ENCODE data around the gene KRTCAP2.
"Not testable (repeated sequence)": the region's sequence is repeated elsewhere in the genome, so short reads cannot be mapped to it uniquely, and the experiment has no call there.

KRTCAP2 gene

DNA sequence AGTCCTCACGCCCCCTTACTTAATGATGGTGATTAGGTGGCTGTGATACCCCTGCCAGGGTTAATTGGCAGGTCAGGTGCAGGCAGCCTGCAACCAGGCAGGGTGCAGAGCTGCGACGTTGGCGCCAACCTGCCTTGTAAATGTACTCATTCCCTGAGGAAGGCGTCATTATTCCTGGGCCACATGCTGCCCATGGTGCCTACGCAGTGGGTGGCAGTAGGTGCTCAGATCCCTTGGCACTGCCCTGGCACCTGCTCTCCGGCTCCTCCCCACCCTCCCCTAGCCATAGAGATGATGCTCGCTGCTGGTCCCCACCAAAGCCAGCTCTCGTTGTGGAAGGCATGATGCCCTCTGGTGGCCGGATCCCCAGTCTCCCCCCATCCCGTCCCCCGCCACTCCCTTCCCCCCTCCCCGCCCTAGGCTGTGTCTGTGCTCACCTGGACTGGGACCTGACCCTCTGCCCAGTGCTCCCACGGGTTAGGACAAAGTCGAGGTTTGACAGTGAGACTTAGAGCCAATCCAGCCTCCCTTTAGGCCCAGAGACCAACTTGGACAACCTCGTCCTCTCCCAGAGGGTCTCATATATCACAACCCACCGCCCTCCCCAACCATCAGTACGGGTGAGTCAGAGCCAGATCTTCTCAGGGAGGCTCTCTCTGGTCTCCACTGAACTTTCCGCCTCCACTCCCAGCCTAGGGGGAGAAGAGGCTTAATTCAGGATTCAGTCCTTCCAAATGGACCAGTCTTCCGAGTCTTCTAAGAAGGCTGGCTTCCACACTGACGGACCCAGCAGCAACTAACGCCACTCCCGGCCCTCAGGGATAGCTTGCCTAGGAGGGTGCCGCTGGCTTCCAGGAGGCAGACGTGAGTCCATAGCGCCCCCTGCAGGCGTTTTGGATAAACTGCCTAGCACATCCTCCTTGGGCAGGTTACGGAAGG, 5.7 kb downstream of the KRTCAP2 start:
- peak; percentile 91 for FAIRE-seq

DNA sequence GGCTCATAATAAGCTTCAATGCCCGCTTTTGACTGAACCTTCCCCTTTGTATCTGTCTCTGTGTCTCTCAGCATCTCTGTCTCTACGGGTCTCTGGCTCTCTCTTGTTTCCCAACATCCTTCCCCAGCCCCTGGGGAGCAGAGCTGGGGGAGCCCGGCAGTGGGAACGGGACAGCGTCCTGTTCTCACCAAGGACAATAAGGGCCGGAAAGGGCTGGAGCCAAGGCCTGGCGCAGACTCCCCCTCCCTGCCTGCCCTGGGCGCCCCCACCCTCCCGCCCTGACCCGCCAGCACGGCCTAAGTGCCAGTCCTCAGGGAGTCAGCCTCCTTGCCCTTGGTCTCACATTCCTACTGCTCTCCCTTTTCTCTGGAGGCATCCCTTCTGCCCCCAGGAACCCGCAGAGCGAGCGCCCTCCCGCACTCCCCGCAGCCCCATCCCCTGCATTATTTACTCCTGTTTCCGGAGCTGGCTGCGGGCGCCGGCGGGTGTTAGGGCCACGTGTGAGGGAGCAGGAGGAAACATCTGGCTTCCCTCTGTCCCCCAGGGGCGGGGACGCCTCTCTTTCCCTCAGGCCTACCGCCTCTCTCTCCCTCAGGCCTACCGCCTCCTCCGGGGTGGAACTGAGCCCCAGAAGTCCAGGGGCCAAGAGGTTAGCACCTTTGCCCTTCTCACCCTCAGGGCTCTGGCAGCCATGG, 6.5 kb downstream of the KRTCAP2 start:
- FAIRE-seq = no peak

DNA sequence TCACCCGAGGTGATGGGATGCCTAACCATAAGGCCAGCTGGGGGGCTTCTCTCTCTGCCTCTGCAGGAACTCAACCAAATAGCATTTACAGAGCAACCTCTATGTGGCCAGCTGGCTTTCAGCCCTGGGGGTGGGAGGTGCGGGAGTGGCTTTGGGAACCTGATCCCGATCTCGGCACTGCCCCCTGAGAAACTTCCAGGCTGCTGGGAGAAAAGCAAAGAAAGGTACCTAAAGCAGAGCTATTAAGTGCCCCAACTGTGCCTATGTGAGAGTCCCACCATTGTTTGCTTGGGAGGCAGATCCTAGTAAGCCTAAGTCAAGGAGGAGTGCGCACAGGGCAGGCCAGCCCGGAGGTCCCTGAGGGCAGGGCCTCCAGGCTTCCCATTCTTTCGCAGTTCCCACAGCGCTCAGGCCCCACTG, 7.0 kb downstream of the KRTCAP2 start:
- FAIRE-seq = no peak

DNA sequence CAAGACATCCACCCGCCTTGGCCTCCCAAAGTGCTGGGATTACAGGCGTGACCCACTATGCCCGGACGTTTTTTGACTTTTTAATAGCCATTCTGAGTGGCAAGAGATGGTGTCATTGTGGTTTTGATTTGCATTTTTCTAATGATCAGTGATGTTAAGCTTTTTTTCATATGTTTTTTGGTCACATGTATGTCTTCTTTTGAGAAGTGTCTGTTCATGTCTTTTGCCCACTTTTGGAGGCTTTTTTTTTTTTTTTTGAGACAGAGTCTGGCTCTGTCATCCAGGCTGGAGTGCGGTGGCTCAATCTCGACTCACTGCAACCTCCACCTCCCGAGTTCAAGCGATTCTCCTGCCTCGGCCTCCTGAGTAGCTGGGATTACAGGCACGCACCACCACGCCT, 8.5 kb downstream of the KRTCAP2 start:
- FAIRE-seq = not testable (repeated sequence)

DNA sequence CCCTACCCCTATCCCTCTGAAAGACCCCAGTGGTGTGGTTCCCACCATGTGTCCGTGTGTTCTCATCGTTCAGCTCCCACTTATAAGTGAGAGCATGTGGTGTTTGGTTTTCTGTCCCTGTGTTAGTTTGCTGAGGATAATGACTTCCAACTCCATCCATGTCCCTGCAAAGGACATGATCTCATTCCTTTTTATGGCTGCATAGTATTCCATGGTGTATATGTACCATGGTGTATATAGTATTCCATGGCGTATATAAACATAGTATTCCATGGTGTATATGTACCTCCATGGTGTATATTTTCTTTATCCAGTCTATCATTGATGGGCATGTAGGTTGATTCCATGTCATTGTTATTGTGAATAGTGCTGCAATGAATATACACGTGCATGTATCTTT, 9.3 kb downstream of the KRTCAP2 start:
- FAIRE-seq = not testable (repeated sequence)

DNA sequence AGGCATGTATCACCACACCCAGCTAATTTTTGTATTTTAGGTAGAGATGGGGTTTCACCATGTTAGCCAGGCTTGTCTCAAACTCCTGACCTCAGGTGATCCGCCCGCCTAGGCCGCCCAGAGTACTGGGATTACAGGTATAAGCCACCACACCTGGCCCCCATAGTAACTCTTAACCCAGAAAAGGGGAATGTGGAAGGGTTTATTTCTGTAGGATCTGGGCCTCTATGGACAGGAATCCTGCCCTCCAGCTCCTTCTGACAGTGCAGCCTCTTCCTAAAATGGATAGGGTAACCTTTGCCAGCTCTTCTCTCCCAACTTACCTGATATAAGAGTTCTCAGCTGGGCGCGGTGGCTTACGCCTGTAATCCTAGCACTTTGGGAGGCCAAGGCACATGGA, 10.5 kb downstream of the KRTCAP2 start:
- FAIRE-seq = not testable (repeated sequence)

DNA sequence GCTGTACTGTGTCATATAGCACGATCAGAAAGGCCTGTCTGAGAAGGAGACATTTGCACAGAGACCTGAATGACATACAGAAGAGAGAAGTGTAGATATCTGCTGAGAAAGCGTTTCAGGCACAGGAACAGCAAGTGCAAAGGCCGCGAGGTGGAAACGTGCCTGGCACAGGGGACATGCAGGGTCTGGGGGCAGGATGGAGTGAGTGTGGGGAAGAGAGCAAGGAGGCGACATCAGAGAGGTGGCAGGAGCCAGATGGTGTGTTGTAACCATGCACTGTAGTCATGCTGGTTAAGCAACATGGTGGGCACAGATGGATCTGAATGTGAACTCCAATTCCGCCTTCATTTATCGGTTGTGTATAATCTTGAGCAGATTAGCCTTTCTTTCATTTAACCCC, 13.0 kb downstream of the KRTCAP2 start:
- no peak for FAIRE-seq

DNA sequence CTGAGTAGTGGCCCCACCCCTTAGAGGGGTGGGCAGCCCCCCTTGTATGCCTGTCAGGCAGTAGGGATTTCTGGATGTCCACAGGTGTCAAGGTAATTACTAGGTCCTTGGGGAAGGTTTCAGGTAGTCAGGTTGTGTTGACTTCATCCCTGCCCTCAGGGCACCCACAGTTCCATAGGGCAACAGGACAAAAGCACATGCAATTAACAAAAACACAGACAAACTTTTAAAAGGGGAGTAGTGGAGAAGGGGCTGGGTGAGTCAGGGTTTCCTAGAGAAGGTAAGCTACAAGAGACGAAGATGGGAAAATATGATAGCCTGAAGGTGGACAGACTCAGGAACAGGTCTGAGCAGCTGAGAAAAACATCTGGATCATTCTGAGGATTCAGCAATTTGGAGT, 14.1 kb downstream of the KRTCAP2 start:
- no peak for FAIRE-seq

DNA sequence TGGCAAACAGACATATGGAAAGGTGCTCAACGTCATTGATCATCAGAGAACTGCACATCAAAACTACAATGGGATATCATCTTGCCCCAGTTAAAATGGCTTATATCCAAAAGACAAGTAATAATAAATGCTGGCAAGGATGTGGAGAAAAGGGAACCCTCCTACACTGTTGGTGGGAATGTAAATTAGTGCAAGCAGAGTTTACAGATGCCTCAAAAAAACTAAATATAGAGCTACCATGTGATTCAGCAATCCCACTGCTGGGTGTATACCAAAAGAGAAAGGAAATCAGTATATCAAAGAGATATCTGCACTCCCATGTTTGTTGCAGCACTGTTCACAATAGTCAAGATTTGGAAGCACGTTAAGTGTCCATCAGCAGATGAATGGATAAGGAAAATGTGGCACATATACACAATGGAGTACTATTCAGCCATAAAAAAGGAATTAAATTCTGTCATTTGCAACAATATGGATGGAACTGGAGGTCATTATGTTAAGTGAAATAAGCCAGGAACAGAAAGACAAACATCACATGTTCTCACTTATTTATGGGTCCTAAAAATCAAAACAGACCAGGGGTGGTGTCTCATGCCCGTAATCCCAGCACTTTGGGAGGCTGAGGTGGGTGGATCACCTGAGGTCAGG, 17.0 kb downstream of the KRTCAP2 start:
- FAIRE-seq = not testable (repeated sequence)

DNA sequence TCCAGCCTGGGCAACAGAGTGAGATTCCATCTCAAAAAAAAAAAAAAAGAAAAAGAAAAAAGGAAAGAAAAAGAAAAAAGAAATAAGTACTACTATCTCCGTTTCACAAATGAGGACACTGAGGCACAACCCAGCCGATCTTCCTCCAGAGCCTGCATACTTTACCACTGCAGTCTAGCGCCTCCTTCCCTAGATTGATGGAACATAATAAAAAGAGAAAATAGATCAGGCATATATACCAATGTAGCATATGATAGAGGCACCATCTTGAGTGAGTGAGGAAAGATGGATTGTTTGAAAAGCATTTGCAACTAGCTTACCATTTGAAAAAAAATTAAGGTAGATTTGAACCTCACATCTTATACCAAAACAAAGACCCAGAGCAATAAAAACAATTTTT, 27.6 kb downstream of the KRTCAP2 start:
- FAIRE-seq = no peak

DNA sequence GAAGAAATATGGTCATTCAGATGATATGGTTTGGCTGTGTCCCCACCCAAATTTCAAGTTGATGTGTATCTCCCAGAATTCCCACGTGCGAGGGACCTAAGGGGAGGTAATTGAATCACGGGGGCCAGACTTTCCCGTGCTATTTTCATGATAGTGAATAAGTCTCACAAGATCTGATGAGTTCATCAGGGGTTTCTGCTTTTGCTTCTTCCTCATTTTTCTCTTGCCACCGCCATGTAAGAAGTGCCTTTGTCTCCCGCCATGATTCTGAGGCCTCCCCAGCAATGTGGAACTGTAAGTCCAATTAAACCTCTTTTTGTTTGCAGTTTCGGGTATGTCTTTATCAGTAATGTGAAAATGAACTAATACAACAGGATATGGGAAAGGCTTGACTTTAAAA, 31.4 kb downstream of the KRTCAP2 start:
- FAIRE-seq = no peak

DNA sequence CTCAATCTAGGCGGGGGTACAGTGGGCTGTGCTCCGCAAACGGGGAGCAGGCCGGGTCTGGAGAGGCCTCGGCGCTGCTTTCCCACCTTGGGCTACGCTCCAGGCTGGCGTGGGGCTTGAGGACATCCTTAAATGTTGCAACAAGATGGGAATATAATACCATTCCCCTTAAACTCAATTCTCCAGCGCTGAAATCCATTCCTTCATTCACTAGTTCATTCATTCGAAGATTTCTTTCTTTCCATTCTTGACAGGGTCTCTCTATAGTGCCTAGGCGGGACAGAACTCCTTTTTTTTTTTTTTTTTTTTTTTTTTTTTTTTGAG, 32.5 kb downstream of the KRTCAP2 start:
- no peak for FAIRE-seq

DNA sequence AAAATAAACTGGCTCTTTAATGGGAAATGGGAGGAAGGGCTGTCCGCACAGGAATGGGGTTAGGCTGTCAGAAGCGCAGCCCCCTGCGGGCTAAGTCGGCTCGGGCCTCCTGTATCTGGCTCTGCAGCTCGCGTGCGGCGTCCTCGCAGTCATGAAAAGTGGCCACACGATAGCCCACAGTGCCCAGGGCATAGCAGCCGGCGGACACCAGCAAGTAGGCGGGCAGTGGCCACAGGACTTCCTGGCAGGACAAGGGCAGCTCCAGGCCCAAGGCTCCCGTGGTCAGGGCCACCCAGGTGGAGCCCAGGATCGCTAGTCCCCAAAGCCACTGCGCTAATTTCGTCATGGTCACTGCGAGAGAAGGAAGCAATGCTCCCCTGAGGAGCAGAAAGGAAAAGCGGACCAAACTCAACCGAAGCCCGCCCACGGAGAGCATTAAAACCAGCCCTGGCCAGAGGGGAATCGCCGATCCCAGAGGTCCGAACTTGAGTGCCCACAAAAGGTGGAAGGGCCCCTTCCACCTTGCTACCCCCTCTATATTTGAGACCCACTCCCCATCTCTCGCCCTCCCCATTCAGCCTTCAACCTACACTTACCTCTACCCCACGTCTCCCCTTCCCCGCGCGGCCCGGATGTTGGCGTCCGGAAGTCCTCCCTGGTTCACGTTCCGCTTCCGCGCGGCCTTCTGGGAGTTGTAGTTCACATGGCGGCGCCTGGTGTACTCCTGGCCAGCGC, 33.0 kb downstream of the KRTCAP2 start, which contains the start of gene DPM3:
Gene DPM3 (minus strand): TSS at position 637 of the 735 bp plus-strand sequence. CDS start 291 bp downstream, at position 346.
- peak; percentile 19 for FAIRE-seq

DNA sequence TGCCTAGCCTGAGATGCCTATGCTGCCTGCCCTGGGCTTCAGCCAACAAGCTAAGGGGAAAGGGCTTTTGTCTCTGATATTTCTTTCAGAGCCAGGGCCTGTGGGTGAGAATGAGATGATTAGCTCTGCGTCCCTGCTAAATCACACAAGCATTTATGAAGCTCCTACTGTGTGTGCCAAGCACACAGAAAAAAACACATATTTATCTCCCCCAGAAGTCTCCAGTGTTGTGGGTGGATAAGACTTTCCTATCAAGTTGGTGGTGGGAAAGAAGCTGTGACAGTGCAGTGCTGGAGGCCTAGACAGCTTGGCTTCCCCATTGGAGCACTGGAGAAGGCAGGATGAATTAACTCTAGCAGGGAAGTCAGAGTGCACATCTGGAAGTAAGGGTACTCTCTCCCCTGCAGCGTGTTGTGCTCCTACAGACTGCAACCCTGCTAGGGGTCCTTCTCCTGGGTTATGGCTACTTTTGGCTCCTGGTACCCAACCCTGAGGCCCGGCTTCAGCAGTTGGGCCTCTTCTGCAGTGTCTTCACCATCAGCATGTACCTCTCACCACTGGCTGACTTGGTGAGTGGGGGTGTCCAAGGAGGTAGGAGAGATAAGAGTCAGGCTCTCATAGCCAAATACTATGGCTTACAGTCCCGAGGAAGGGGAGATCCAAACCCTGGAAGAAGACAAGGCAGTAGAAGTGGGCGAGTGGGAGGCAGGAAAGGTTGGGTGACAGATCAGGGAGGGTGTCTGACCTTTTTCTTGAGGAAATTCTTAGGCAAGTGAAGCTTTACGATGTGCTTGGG, 35.8 kb downstream of the KRTCAP2 start:
- FAIRE-seq = no peak

DNA sequence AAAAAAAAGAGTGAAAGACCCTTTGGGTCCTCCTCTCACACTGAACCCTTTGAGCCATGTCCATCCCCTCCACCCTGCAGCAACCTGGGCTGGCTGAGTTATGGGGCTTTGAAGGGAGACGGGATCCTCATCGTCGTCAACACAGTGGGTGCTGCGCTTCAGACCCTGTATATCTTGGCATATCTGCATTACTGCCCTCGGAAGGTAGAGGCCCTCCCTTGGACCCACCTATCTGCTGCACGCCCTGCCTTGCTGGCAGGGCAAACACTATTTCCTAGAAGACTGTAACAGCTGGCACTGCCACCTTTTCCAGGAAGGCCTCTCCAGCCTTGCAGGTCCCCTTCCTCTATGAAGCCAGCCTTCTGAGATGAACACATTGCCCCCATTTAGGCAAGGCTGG, 36.4 kb downstream of the KRTCAP2 start:
- no peak for FAIRE-seq

DNA sequence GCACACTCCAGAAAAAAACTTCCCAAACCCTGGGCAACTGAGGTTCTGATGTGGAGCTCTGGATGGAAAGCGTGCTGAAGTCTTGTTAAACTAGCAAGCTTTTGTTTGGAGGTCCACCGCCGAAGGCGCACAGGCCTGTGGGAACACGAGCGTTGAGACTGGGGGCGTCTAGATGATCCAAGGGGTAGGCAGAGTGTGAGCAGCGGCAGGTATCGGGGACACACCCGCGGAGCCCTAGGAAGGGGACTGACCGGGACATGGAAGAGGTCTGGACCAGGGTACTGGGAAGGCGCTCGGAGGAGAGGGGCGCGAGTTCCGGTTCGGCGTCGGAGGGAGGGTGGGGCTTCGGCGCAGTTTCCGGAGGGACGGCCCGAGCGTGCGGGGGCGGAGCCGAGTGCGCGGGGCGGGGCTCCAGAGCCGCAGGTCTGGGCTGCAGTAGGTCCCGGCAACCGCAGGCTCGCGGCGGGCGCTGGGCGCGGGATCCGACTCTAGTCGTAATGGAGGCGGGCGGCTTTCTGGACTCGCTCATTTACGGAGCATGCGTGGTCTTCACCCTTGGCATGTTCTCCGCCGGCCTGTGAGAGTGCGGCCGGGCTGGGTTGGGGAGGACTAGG, 37.6 kb downstream of the KRTCAP2 start, which contains the start of gene SLC50A1:
Gene SLC50A1 (plus strand): TSS at position 438 of the 614 bp plus-strand sequence. CDS start 60 bp downstream, at position 498.
- peak; percentile 63 for FAIRE-seq

DNA sequence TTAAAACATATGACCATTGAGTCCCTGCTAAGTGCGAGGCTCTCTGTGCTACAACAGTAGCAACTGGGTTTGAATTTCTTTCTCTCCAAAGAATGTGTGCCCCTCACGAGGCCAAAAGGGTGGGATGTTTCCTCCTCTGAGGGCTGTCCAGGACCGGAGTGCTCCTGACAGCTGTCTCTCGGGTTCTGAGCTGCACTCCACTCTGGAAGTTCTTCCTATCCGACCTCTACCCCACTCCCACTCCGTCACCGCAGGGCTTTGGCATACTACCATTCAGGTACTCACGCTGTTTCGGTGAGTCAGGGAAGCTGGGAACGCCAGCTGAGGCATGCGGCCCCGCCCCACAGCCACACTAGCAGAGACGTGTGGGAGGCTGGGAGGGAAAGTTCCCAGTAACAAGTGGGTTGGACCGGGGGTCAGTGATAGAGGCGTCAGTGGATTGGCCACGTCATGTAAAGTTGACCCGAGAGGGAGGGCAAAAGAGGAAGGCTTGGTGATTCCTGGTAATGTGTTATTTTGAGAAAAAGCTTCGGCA, 38.2 kb downstream of the KRTCAP2 start:
- peak; percentile 66 for FAIRE-seq

DNA sequence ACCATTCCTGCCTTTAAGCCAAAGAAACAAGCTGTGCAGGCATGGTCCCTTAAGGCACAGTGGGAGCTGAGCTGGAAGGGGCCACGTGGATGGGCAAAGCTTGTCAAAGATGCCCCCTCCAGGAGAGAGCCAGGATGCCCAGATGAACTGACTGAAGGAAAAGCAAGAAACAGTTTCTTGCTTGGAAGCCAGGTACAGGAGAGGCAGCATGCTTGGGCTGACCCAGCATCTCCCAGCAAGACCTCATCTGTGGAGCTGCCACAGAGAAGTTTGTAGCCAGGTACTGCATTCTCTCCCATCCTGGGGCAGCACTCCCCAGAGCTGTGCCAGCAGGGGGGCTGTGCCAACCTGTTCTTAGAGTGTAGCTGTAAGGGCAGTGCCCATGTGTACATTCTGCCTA, 38.8 kb downstream of the KRTCAP2 start:
- FAIRE-seq = no peak

DNA sequence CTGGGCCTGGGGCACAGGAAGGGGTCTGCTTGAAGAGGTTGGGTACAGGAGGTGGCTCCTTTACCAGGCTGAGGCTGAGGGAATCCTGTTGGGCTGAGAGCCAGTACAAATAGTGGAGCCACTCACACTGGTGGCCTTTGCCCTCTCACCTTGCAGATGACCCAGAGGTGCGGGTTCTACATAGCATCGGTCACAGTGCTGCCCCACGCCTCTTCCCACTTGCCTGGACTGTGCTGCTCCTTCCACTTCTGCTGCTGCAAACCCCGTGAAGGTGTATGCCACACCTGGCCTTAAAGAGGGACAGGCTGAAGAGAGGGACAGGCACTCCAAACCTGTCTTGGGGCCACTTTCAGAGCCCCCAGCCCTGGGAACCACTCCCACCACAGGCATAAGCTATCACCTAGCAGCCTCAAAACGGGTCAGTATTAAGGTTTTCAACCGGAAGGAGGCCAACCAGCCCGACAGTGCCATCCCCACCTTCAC, 39.3 kb downstream of the KRTCAP2 start:
- FAIRE-seq = no peak

DNA sequence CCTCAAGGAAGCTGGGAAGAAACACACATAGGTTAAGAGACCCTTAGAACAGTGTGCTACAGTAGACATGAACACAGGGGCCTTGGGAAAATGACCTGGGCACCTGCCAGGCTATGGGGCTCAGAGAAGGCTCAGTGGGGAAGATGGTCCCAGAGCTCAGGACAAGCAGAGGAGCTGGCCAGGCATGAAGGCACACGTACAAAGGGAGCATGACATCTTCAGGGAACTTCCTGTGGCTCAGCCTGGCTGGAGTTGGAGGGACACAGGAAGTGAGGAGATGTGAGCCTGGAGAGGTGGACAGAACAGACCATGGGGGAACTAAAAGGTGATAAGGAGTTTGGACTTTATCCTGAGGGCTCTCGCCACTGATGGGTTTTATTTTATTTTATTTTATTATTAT, 41.2 kb downstream of the KRTCAP2 start:
- no peak for FAIRE-seq

DNA sequence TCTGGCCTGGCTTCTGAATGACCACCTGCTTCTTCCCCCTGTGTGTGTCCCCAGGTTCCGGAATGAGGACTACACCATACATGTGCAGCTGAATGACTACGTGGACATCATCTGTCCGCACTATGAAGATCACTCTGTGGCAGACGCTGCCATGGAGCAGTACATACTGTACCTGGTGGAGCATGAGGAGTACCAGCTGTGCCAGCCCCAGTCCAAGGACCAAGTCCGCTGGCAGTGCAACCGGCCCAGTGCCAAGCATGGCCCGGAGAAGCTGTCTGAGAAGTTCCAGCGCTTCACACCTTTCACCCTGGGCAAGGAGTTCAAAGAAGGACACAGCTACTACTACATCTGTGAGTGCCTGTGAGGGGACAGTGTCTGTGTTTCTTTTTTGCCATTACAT, 41.8 kb downstream of the KRTCAP2 start:
- no peak for FAIRE-seq

Data from TTC549 (cell line).